HL-60 (cell line): ENCODE measurements around the gene PPFIBP2.

Experiments used
- DNase-seq, 2 experiments: peaks; one replicate each; pipeline ENCODE4 v3.0.0-alpha.2; 2010 to 2020; ENCODE audit warnings: low read depth in 1 of 2, low spot score in 1 of 2
- H3K27ac ChIP-seq: fragments of 250-450 bp; sonication (Bioruptor Pico); replicated peaks from 2 replicates; pipeline ENCODE4 v1.5.1; 2020; ENCODE audit warnings: mild to moderate bottlenecking, moderate library complexity
- H3K27me3 ChIP-seq: fragments of 250-450 bp; sonication (Bioruptor Pico); 2 replicates; pipeline ENCODE4 v1.5.1; 2021; ENCODE audit warnings: mild to moderate bottlenecking, moderate library complexity; ENCODE audit not compliant: insufficient read depth, poor library complexity, severe bottlenecking
- H3K4me3 ChIP-seq: replicated peaks from 2 replicates; pipeline ENCODE4 v1.5.1; 2011; ENCODE audit warnings: mild to moderate bottlenecking, control low read depth, low read length; ENCODE audit not compliant: insufficient read depth
- CTCF ChIP-seq: IDR thresholded peaks from one replicate; pipeline ENCODE4 v1.5.1; 2011; ENCODE audit warnings: low read length, control low read depth, inconsistent platforms; ENCODE audit not compliant: insufficient read depth
- GABPA ChIP-seq: IDR thresholded peaks from 2 replicates; pipeline ENCODE4 v1.6.1; 2012; ENCODE audit warnings: low read depth
- POLR2AphosphoS5 ChIP-seq: IDR thresholded peaks from 2 replicates; pipeline ENCODE4 v1.6.1; 2012; ENCODE audit warnings: low read depth
- REST ChIP-seq: IDR thresholded peaks from 2 replicates; pipeline ENCODE4 v1.6.1; 2012; ENCODE audit warnings: low read depth; ENCODE audit not compliant: insufficient replicate concordance
- SPI1 ChIP-seq: IDR thresholded peaks from 2 replicates; pipeline ENCODE4 v1.6.1; 2012; ENCODE audit warnings: low read depth, mild to moderate bottlenecking, borderline replicate concordance

PPFIBP2 gene

DNA sequence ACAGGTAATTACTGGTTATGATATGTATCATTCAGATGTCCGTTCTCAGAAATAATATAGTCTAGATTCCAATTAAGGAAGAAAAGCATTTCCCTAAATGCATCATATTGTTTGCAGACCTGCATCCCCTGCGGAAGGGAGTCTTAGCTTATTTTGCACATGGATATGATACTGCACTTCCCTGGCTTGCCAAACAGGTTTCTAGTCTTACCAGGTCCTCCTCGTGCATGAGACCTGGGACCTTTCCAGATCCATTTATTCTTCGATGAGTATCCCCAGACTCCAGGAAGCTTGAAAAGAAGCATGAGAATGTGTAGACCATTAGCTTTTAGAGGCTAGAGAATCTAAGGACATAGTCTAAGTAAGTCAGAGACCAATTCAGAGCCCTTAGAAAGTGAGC is 128.9 kb downstream of the PPFIBP2 start:
- Histone ChIP-seq H3K27ac (no peak overlapping the region), H3K27me3 (no peaks in the 10 kb centered on the region), H3K4me3 (no peak overlapping the region)
- DNase-seq = no peak
- no peak for TF ChIP-seq CTCF
- TF ChIP-seq REST = no peak
- no peak for TF ChIP-seq GABPA
- no peak for TF ChIP-seq POLR2AphosphoS5
- TF ChIP-seq SPI1 = no peak

DNA sequence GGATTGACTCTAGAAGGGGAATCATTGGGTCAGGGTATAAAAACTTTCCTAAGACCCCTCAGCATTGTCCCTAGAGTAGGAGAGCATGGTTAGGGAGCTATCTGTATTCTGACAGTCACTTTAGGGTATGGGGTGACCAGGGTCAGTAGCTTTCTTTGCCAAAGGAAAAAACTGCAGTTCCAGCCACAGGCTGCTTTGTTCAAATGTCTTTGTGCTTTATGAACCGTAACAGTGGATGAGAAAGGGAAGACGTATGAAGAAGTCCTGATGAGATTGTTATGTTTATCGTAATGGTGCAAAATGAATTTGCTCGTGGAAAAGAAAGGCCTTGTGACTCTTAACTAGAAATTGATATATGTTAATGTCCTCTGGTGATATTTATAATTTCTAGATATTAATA is 129.5 kb downstream of the PPFIBP2 start:
- DNase-seq = no peak
- no peaks in the 10 kb centered on the region for H3K27me3 ChIP-seq
- no peak for TF ChIP-seq SPI1
- no peak for TF ChIP-seq GABPA
- TF ChIP-seq CTCF = no peak
- TF ChIP-seq POLR2AphosphoS5 = no peak
- no peak for TF ChIP-seq REST
- no peak overlapping the region for H3K27ac ChIP-seq
- no peak overlapping the region for H3K4me3 ChIP-seq

DNA sequence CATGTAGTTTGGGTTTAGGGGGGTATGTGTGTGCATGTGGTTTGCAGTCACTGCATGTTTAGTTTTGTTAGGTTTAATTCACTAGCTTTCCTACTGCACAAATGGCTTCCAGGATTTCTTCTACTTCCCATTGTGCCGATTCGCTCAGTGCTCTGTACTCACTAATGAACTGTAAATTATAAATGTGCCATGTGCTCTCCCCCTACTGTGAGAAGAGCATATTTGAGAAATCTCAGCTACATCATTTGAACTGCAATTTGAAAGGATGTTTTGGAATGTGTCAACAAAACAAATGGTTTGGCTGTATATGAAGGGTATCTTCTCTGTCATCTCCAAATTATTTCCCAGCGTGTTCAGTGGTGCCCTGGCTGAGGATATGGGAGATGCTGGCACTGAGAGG is 131.4 kb downstream of the PPFIBP2 start:
- no peak for DNase-seq
- Histone ChIP-seq H3K27me3 (no peaks in the 10 kb centered on the region), H3K4me3 (no peak overlapping the region), H3K27ac (no peak overlapping the region)
- no peak for TF ChIP-seq SPI1
- no peak for TF ChIP-seq POLR2AphosphoS5
- TF ChIP-seq GABPA = no peak
- TF ChIP-seq CTCF = no peak
- no peak for TF ChIP-seq REST
